Choroid plexus epithelial cell (primary cell): ENCODE data around the gene TEKT2.

Experiments used
- DNase-seq: peaks from one replicate; pipeline ENCODE4 v3.0.0-alpha.2; 2010; ENCODE audit warnings: low read depth
- H3K4me3 ChIP-seq: 2 replicates; pipeline ENCODE4 v1.5.1; 2011; ENCODE audit warnings: low read depth, mild to moderate bottlenecking, control low read depth, low read length, moderate library complexity
- TF ChIP-seq, protein P1 (sequence below): conservative IDR thresholded peaks from 2 replicates; pipeline ENCODE4 v1.5.1; 2011; ENCODE audit warnings: low read depth, mild to moderate bottlenecking, control low read depth, inconsistent platforms, low read length, moderate library complexity

TEKT2 gene, protein sequence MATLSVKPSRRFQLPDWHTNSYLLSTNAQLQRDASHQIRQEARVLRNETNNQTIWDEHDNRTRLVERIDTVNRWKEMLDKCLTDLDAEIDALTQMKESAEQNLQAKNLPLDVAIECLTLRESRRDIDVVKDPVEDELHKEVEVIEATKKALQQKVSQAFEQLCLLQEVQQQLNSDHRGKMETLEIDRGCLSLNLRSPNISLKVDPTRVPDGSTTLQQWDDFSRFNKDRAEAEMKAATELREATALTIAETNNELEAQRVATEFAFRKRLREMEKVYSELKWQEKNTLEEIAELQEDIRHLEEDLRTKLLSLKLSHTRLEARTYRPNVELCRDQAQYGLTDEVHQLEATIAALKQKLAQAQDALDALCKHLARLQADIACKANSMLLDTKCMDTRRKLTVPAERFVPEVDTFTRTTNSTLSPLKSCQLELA

DNA sequence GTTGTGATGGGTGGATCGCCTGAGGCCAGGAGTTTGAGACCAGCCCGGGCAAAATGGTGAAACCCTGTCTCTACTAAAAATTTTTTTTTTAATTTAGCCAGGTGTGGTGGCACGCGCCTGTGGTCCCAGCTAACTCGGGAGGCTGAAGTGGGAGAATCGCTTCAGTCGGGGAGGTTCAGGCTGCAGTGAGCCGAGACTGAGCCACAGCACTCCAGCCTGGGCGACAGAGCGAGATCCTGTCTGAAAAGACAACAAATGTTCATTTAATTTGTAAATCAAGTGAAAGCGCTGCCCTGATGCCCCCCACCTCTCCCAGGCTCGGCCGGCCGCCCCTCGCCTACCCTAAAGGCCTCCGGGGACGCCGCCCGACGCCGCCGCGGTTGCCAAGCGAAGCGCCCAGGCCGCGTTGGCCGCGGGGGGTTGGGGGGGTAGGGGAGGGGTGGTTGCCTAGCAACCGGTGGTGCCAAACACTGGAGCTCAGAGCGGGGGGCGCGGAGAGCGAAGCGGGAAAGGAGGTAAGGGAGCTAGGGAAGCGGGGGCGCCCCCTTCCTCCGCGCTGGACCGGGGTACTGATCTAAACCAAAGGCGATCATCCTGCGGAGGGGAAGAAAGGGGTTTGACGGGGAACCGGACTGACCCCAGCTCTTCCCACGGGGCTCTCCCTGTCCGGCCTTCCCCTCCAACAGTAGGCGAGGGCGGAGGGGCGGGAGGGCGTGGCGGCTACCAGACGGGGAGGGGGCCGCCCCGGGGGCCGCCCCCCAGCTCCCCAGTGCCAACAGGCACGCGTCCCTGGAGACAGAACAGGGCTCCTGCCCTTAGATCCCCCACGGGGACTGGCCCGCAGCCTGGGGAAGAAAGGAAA is at the start of gene TEKT2:
TEKT2 (plus strand) TSS at position 460 of the 862 bp plus-strand sequence. CDS start 828 bp downstream, outside the sequence.
- peak within 1 kb of the TSS; percentile 59 for H3K4me3 ChIP-seq
- TF ChIP-seq, protein P1, sequence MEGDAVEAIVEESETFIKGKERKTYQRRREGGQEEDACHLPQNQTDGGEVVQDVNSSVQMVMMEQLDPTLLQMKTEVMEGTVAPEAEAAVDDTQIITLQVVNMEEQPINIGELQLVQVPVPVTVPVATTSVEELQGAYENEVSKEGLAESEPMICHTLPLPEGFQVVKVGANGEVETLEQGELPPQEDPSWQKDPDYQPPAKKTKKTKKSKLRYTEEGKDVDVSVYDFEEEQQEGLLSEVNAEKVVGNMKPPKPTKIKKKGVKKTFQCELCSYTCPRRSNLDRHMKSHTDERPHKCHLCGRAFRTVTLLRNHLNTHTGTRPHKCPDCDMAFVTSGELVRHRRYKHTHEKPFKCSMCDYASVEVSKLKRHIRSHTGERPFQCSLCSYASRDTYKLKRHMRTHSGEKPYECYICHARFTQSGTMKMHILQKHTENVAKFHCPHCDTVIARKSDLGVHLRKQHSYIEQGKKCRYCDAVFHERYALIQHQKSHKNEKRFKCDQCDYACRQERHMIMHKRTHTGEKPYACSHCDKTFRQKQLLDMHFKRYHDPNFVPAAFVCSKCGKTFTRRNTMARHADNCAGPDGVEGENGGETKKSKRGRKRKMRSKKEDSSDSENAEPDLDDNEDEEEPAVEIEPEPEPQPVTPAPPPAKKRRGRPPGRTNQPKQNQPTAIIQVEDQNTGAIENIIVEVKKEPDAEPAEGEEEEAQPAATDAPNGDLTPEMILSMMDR = no peak
- DNase-seq = peak; percentile 29

DNA sequence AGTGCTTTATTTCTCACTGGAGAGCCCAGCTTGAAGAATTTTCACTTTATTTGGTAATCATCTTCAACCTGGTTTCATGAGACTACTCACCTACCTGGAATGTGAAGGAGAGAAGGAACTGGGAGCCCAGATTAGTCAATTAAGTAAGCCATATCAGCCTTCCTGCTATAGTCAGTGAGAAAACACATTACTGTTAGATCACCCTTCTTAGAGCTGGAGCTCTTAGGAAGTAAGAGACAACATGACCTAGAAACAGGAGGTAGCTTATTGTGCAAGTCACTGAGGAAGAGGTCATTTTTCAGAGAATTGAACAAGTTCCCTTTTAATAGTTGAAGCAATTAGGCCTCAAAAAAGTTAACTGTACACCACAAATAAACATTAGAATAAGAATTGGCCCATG is 49.2 kb upstream of the TEKT2 start:
- H3K4me3 ChIP-seq = no peak overlapping the region
- peak; percentile 81 for DNase-seq

DNA sequence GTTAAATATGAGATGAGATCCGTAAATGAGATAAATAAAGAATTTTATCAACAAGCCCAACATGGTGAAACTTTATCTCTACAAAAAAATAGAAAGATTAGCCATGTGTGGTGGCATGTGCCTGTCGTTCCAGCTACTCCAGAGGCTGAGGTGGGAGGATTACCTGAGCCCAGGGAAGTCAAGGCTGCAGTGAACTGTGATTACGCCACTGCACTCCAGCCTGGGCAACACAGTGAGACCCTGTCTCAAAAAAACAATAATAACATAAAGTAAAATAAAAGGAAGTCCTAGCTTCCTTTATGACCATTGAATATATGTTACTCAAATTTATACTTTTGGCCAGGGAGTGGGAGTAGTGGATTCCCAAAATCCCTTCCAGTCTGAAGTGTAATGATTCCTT is 48.7 kb upstream of the TEKT2 start:
- TF ChIP-seq, protein P1 = no peak
- no peak overlapping the region for H3K4me3 ChIP-seq
- DNase-seq = no peak

More for the DNA sequence above, 49.2 kb upstream of the TEKT2 start:
- TF ChIP-seq, protein P1 = no peak

DNA sequence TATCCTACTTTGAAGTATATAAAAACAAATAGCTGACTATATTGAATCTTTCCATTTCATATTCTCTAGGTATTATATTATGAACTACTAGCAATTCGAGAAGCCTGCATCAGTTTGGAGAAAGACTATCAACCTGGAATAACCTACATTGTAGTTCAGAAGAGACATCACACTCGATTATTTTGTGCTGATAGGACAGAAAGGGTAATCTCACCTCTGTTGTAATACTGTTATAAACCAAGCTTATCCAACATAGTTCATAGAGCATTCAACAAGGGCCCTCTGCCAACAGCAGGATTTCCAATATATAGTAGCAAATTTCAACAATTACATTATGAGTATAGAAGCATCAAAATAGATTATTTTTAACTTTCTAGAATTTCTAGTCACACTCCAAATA is 43.7 kb upstream of the TEKT2 start:
- TF ChIP-seq, protein P1 = no peak
- DNase-seq = no peak
- H3K4me3 ChIP-seq = no peak overlapping the region

DNA sequence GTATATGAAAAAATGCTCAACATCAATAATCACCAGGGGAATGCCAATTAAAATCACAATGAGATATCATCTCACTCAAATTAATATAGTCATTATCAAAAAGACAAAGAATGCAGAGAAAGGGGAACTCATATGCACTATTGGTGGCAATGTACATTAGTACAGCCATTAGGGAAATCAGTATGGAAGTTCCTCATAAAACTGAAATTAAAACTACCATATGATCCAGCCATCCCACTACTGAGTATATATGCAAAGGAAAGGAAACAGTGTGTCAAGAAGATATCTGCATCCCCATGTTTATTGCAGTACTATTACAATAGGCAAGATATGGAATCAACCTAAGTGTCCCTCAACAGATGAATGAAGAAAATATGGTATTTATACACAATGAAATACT is 32.1 kb upstream of the TEKT2 start:
- no peak overlapping the region for H3K4me3 ChIP-seq
- TF ChIP-seq, protein P1 = no peak
- no peak for DNase-seq

DNA sequence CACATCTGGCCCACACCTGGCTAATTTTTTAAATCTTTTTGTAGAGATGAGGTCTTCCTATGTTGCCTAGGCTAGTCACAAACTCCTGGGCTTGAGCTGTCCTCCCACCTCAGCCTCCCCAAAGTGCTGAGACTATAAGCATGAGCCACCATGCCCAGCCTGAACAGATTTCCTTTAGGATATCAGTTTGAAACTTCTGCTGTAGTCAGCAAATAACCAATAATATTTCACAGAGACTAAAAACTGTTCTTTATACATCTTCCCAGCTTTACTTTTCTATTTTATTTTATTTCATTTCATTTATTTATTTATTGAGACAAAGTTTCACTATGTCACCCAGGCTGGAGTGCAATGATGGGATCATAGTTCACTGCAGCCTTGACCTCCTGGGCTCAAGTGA is 29.9 kb upstream of the TEKT2 start:
- TF ChIP-seq, protein P1 = no peak
- no peak for DNase-seq
- H3K4me3 ChIP-seq = no peak overlapping the region
